Stomach (tissue), 9 donors: Measurements from ENCODE around the gene DNAI1. TPM values are rescaled to one million over a fixed set of nuclear protein-coding genes. Genes with fewer than 3 reads are reported as not detected.
A peak's percentile ranks its signal among the peaks of the same experiment; 100 is the strongest.

ENCODE experiments used
- DNase-seq, 2 donors: peaks; one replicate each; pipeline versions ENCODE4 v3.0.0 to v3.0.0-alpha.2; 2013 to 2019
- H3K27ac ChIP-seq, 5 donors: fragments of 200-600 bp in 4 of 5; sonication (generic) in 4 of 5; one replicate each; pipeline ENCODE4 v1.5.1; 2013 to 2019; ENCODE audit warnings: mild to moderate bottlenecking in 1 of 5, moderate library complexity in 1 of 5
- H3K27me3 ChIP-seq, 3 donors: fragments of 200-600 bp; sonication (generic); one replicate each; pipeline ENCODE4 v1.5.1; 2017 to 2019; ENCODE audit warnings: mixed run types in 1 of 3
- H3K36me3 ChIP-seq, 4 donors: fragments of 200-600 bp; sonication (generic); 1 replicate in 3 of 4; 2 replicates in 1 of 4; pipeline ENCODE4 v1.5.1; 2016 to 2019
- H3K4me1 ChIP-seq, 4 donors: fragments of 200-600 bp; sonication (generic); one replicate each; pipeline ENCODE4 v1.5.1; 2016 to 2019
- H3K4me3 ChIP-seq, 4 donors: fragments of 200-600 bp; sonication (generic) in 3 of 4; one replicate each; pipeline ENCODE4 v1.5.1; 2016 to 2019; ENCODE audit warnings: mild to moderate bottlenecking in 1 of 4
- H3K9me3 ChIP-seq, 4 donors: fragments of 200-600 bp; sonication (generic); one replicate each; pipeline ENCODE4 v1.5.1; 2016 to 2019
- CTCF ChIP-seq, 7 experiments: fragments of 450-650 bp in 4 of 7; fragments of 200-600 bp in 3 of 7; sonication (generic) in 3 of 7; IDR thresholded peaks; one replicate each; pipeline ENCODE4 v1.5.1; 2016 to 2019; ENCODE audit warnings: antibody characterized with exemption in 7 of 7, control low read depth in 2 of 7, mild to moderate bottlenecking in 1 of 7
- EP300 ChIP-seq: sonication (generic); formaldehyde crosslinking; IDR thresholded peaks from one replicate; pipeline ENCODE4 v1.6.1; 2017; ENCODE audit warnings: antibody characterized with exemption
- POLR2A ChIP-seq, 4 donors: fragments of 450-650 bp; IDR thresholded peaks; one replicate each; pipeline ENCODE4 v1.6.1; 2016; ENCODE audit warnings: antibody characterized with exemption in 4 of 4, control low read depth in 2 of 4, mild to moderate bottlenecking in 1 of 4, moderate library complexity in 1 of 4
- POLR2AphosphoS5 ChIP-seq, 3 donors: sonication (generic); formaldehyde crosslinking; IDR thresholded peaks; one replicate each; pipeline ENCODE4 v1.6.1; 2016; ENCODE audit warnings: antibody characterized with exemption in 3 of 3
- WGBS, 5 donors: extraction: QIAGEN DNeasy Blood & Tissue Kit in 3 of 5; methylation state at CpG; one replicate each; pipeline versions ENCODE4 v1.1.5 to v1.1.7; 2013 to 2018; 5-methylcytosine and 5-hydroxymethylcytosine counted together
- intact Hi-C: fragments of 100-400 bp; cut with DNase I; formaldehyde crosslinking; loops from one replicate; pipeline ENCODE4 v1.15.1; 2023; ENCODE audit warnings: low total_unique reads
- polyA plus RNA-seq, 3 donors: library from polyadenylated mRNA; stranded (reverse); fragments of 200-250 nt; gene quantifications; one replicate each; pipeline ENCODE4 v1.2.3, GENCODE V29; 2013
- total RNA-seq, 5 donors: library from RNA; depleted of rRNA; stranded (reverse); fragments of >200 nt; gene quantifications; one replicate each; pipeline versions ENCODE4 v1.1.0 to v1.2.3, GENCODE V29; 2014 to 2016
- donor health status: healthy with polysubstance abuse.
- donor health status: Bipolar disorder and iron deficiency.
- donor health status: healthy.

Gene DNAI1
- total and polyA plus RNA-seq, 8 donors = 0.31 to 1.0 TPM; not detected in 6

- no peak overlapping the region for H3K4me3 ChIP-seq
- H3K27ac ChIP-seq = peak overlapping the region in 2 of 5 donors; percentile 2 to 21
- WGBS, 5 donors = 17 to 57% (median 30%) methylated on average over 5 to 10 of the region's 10 CpGs
- peaks cover 18 to 27% (median 21%) of the 10 kb centered on the region in 4 donors for H3K4me1 ChIP-seq
- TF ChIP-seq CTCF (IDR thresholded peaks at IDR 0.05) (no peak), EP300 (no peak), POLR2A (IDR thresholded peaks at IDR 0.05) (no peak), POLR2AphosphoS5 (IDR thresholded peaks at IDR 0.05) (no peak)
- H3K36me3 ChIP-seq = no peaks in the 10 kb centered on the region
- peaks cover 0 to 4% (median 0%) of the 10 kb centered on the region in 3 donors for H3K27me3 ChIP-seq
- intact Hi-C loops = no loop called here
- no peak for DNase-seq
- no peaks in the 10 kb centered on the region for H3K9me3 ChIP-seq
Observed at GRCh38 chr9:34502471-34502870, 43.9 kb downstream of the DNAI1 start.

GRCh38 chr9:34502891-34503290 is 44.3 kb downstream of the DNAI1 start:
- TF ChIP-seq POLR2AphosphoS5 (IDR thresholded peaks at IDR 0.05) (no peak), EP300 (no peak), CTCF (IDR thresholded peaks at IDR 0.05) (no peak), POLR2A (IDR thresholded peaks at IDR 0.05) (no peak)
- Histone ChIP-seq H3K27ac (peak overlapping the region in 1 of 5 donors; percentile 21), H3K9me3 (no peaks in the 10 kb centered on the region), H3K36me3 (no peaks in the 10 kb centered on the region), H3K4me3 (no peak overlapping the region), H3K27me3 (no peaks in the 10 kb centered on the region), H3K4me1 (peaks cover 18 to 27% (median 21%) of the 10 kb centered on the region in 4 donors)
- DNase-seq = no peak
- intact Hi-C loops = no loop called here
- 36 to 65% (median 42%) methylated on average over 6 of the region's 6 CpGs for WGBS, 5 donors

- Histone ChIP-seq H3K9me3 (no peaks in the 10 kb centered on the region), H3K4me1 (peaks cover 18 to 27% (median 21%) of the 10 kb centered on the region in 4 donors), H3K4me3 (no peak overlapping the region), H3K36me3 (no peaks in the 10 kb centered on the region), H3K27ac (no peak overlapping the region), H3K27me3 (no peaks in the 10 kb centered on the region)
- DNase-seq = no peak
- intact Hi-C loops = no loop called here
- no peak for TF ChIP-seq CTCF (IDR thresholded peaks at IDR 0.05)
- TF ChIP-seq POLR2A (IDR thresholded peaks at IDR 0.05) = no peak
- TF ChIP-seq EP300 = no peak
- no peak for TF ChIP-seq POLR2AphosphoS5 (IDR thresholded peaks at IDR 0.05)
Observed at GRCh38 chr9:34503406-34503805, 44.8 kb downstream of the DNAI1 start.

GRCh38 chr9:34505370-34506120 is 46.9 kb downstream of the DNAI1 start:
- TF ChIP-seq POLR2AphosphoS5 (IDR thresholded peaks at IDR 0.05) = no peak
- TF ChIP-seq EP300 = no peak
- no peak for TF ChIP-seq POLR2A (IDR thresholded peaks at IDR 0.05)
- TF ChIP-seq CTCF (IDR thresholded peaks at IDR 0.05) = no peak
- DNase-seq = no peak
- Histone ChIP-seq H3K4me1 (peaks cover 18 to 27% (median 21%) of the 10 kb centered on the region in 4 donors), H3K27me3 (no peaks in the 10 kb centered on the region), H3K4me3 (no peak overlapping the region), H3K36me3 (no peaks in the 10 kb centered on the region), H3K9me3 (no peaks in the 10 kb centered on the region), H3K27ac (no peak overlapping the region)
- 73 to 86% (median 77%) methylated on average over 5 of the region's 5 CpGs for WGBS, 5 donors
- intact Hi-C loops = no loop called here
